Mesendoderm (in vitro differentiated cells): ENCODE results near the gene ABL1.
A peak's percentile ranks its signal among the peaks of the same experiment; 100 is the strongest.

Experiments used
- DNase-seq: peaks from one replicate; pipeline ENCODE4 v3.0.0; 2013
- H2AK5ac ChIP-seq: 2 replicates; pipeline ENCODE4 v1.6.1; 2013; ENCODE audit warnings: low read length, inconsistent platforms
- H2BK120ac ChIP-seq: 2 replicates; pipeline ENCODE4 v1.6.1; 2013; ENCODE audit warnings: low read depth, mild to moderate bottlenecking, low read length, moderate library complexity, mixed read lengths
- H2BK15ac ChIP-seq: replicated peaks from 2 replicates; pipeline ENCODE4 v1.6.1; 2013; ENCODE audit warnings: low read depth, mild to moderate bottlenecking, moderate library complexity
- H2BK5ac ChIP-seq: 2 replicates; pipeline ENCODE4 v1.6.1; 2013; ENCODE audit warnings: low read length, inconsistent platforms
- H3K18ac ChIP-seq: 2 replicates; pipeline ENCODE4 v1.6.1; 2013; ENCODE audit warnings: mild to moderate bottlenecking, low read length, mixed read lengths
- H3K23ac ChIP-seq: one replicate; pipeline ENCODE4 v1.6.1; 2013; ENCODE audit warnings: low read length
- H3K27ac ChIP-seq: 2 replicates; pipeline ENCODE4 v1.5.1; 2013; ENCODE audit warnings: low read depth, mild to moderate bottlenecking, inconsistent platforms, low read length, moderate library complexity
- H3K27me3 ChIP-seq: 2 replicates; pipeline ENCODE4 v1.6.1; 2013; ENCODE audit warnings: low read length, control low read depth, mild to moderate bottlenecking, inconsistent platforms; ENCODE audit not compliant: insufficient read depth, poor library complexity
- H3K36me3 ChIP-seq: 2 replicates; pipeline ENCODE4 v1.6.1; 2013; ENCODE audit warnings: low read length, inconsistent platforms; ENCODE audit not compliant: control insufficient read depth, insufficient read depth
- H3K4ac ChIP-seq: one replicate; pipeline ENCODE4 v1.6.1; 2013; ENCODE audit warnings: low read depth, mild to moderate bottlenecking, low read length, moderate library complexity
- H3K4me1 ChIP-seq: 2 replicates; pipeline ENCODE4 v1.6.1; 2013; ENCODE audit warnings: low read depth, low read length, inconsistent platforms; ENCODE audit not compliant: control insufficient read depth
- H3K4me2 ChIP-seq: 2 replicates; pipeline ENCODE4 v1.6.1; 2013; ENCODE audit warnings: low read length
- H3K4me3 ChIP-seq: 2 replicates; pipeline ENCODE4 v1.5.1; 2013; ENCODE audit warnings: mild to moderate bottlenecking, low read length
- H3K56ac ChIP-seq: one replicate; pipeline ENCODE4 v1.6.1; 2013; ENCODE audit warnings: low read length
- H3K79me1 ChIP-seq: 2 replicates; pipeline ENCODE4 v1.6.1; 2013; ENCODE audit warnings: low read length, inconsistent platforms
- H3K79me2 ChIP-seq: 2 replicates; pipeline ENCODE4 v1.6.1; 2013; ENCODE audit warnings: mild to moderate bottlenecking, low read length; ENCODE audit not compliant: control insufficient read depth, insufficient read depth
- H3K9ac ChIP-seq: 2 replicates; pipeline ENCODE4 v1.6.1; 2013; ENCODE audit warnings: low read length, inconsistent platforms
- H4K5ac ChIP-seq: one replicate; pipeline ENCODE4 v1.6.1; 2013; ENCODE audit warnings: low read length
- H4K8ac ChIP-seq: one replicate; pipeline ENCODE4 v1.6.1; 2013; ENCODE audit warnings: low read depth, mild to moderate bottlenecking, control low read depth, low read length, moderate library complexity
- WGBS: extraction: QIAGEN DNeasy Blood & Tissue Kit; methylation state at CpG from one replicate; pipeline ENCODE4 v1.1.7; 2013; ENCODE audit warnings: low lambda C conversion rate, missing lambda C conversion rate; ENCODE audit not compliant: insufficient coverage; ENCODE audit errors: extremely low coverage; 5-methylcytosine and 5-hydroxymethylcytosine counted together

ABL1 gene

GRCh38 chr9:130837002-130837511 is 2.0 kb downstream of the ABL1 start:
- DNase-seq = no peak
- H3K27ac ChIP-seq = no peak overlapping the region

GRCh38 chr9:130837643-130838042 is 2.6 kb downstream of the ABL1 start:
- Histone ChIP-seq H2BK5ac (no peak overlapping the region), H3K4me1 (peaks cover 11% of the 10 kb centered on the region), H2BK15ac (no peak overlapping the region), H3K4me2 (no peak overlapping the region), H3K23ac (no peak overlapping the region), H3K4me3 (no peak overlapping the region), H3K56ac (no peak overlapping the region), H4K8ac (no peak overlapping the region), H3K36me3 (no peaks in the 10 kb centered on the region), H3K79me1 (peaks cover 24% of the 10 kb centered on the region), H3K27me3 (no peaks in the 10 kb centered on the region), H3K4ac (no peak overlapping the region), H2BK120ac (no peak overlapping the region), H3K9ac (no peak overlapping the region), H3K18ac (no peak overlapping the region), H4K5ac (no peak overlapping the region), H3K27ac (no peak overlapping the region), H3K79me2 (peaks cover 61% of the 10 kb centered on the region), H2AK5ac (no peak overlapping the region)
- no CpG with 5 or more reads among the region's 4 CpGs for WGBS
- no peak for DNase-seq

More at GRCh38 chr9:130837002-130837511, 2.0 kb downstream of the ABL1 start:
- Histone ChIP-seq H3K27me3 (no peaks in the 10 kb centered on the region), H2BK15ac (no peak overlapping the region), H4K8ac (no peak overlapping the region), H3K18ac (no peak overlapping the region), H3K79me2 (peaks cover 56% of the 10 kb centered on the region), H3K4me2 (peak overlapping the region; percentile 62), H3K23ac (peak overlapping the region; percentile 60), H3K36me3 (no peaks in the 10 kb centered on the region), H3K79me1 (peaks cover 20% of the 10 kb centered on the region), H3K4me1 (peaks cover 11% of the 10 kb centered on the region), H3K56ac (peak overlapping the region; percentile 65), H3K4me3 (peak overlapping the region; percentile 8), H3K4ac (no peak overlapping the region), H4K5ac (no peak overlapping the region), H2AK5ac (no peak overlapping the region), H2BK5ac (no peak overlapping the region), H3K9ac (peak overlapping the region; percentile 65), H2BK120ac (no peak overlapping the region)
- no CpG with 5 or more reads among the region's 5 CpGs for WGBS

GRCh38 chr9:130839132-130840111 is 4.4 kb downstream of the ABL1 start:
- no peak for DNase-seq
- Histone ChIP-seq H3K9ac (peak overlapping the region; percentile 8), H4K8ac (no peak overlapping the region), H3K4me3 (no peak overlapping the region), H2AK5ac (no peak overlapping the region), H2BK120ac (no peak overlapping the region), H3K56ac (peak overlapping the region; percentile 37), H3K79me1 (peaks cover 28% of the 10 kb centered on the region), H3K23ac (no peak overlapping the region), H3K4me2 (no peak overlapping the region), H3K36me3 (no peaks in the 10 kb centered on the region), H3K79me2 (peaks cover 73% of the 10 kb centered on the region), H2BK15ac (no peak overlapping the region), H3K4me1 (peaks cover 11% of the 10 kb centered on the region), H3K27ac (no peak overlapping the region), H4K5ac (no peak overlapping the region), H3K18ac (no peak overlapping the region), H2BK5ac (no peak overlapping the region), H3K4ac (no peak overlapping the region), H3K27me3 (no peaks in the 10 kb centered on the region)
- WGBS = no CpG with 5 or more reads among the region's 9 CpGs

GRCh38 chr9:130842545-130842944 is 7.5 kb downstream of the ABL1 start:
- H3K56ac ChIP-seq = no peak overlapping the region
- H3K4ac ChIP-seq = no peak overlapping the region
- H3K27me3 ChIP-seq = no peaks in the 10 kb centered on the region
- no peak overlapping the region for H4K8ac ChIP-seq
- no peak overlapping the region for H2BK15ac ChIP-seq
- no peak for DNase-seq
- no peak overlapping the region for H3K23ac ChIP-seq
- no peak overlapping the region for H3K4me2 ChIP-seq
- H2BK5ac ChIP-seq = no peak overlapping the region
- no peak overlapping the region for H2AK5ac ChIP-seq
- no peaks in the 10 kb centered on the region for H3K36me3 ChIP-seq
- no CpG with 5 or more reads among the region's 4 CpGs for WGBS
- no peak overlapping the region for H3K27ac ChIP-seq
- no peak overlapping the region for H3K4me3 ChIP-seq
- H3K18ac ChIP-seq = no peak overlapping the region
- peaks cover 28% of the 10 kb centered on the region for H3K79me1 ChIP-seq
- peaks cover 11% of the 10 kb centered on the region for H3K4me1 ChIP-seq
- peaks cover 77% of the 10 kb centered on the region for H3K79me2 ChIP-seq
- H2BK120ac ChIP-seq = no peak overlapping the region
- no peak overlapping the region for H3K9ac ChIP-seq
- no peak overlapping the region for H4K5ac ChIP-seq

GRCh38 chr9:130843049-130843908 is 8.2 kb downstream of the ABL1 start:
- Histone ChIP-seq H2AK5ac (no peak overlapping the region), H3K27me3 (no peaks in the 10 kb centered on the region), H3K4me2 (no peak overlapping the region), H4K8ac (no peak overlapping the region), H4K5ac (no peak overlapping the region), H3K4ac (no peak overlapping the region), H3K9ac (no peak overlapping the region), H2BK15ac (no peak overlapping the region), H2BK120ac (no peak overlapping the region), H3K36me3 (no peaks in the 10 kb centered on the region), H3K4me1 (peaks cover 11% of the 10 kb centered on the region), H3K79me1 (peaks cover 28% of the 10 kb centered on the region), H3K56ac (no peak overlapping the region), H3K18ac (no peak overlapping the region), H3K4me3 (no peak overlapping the region), H2BK5ac (no peak overlapping the region), H3K79me2 (peaks cover 71% of the 10 kb centered on the region), H3K27ac (no peak overlapping the region), H3K23ac (no peak overlapping the region)
- DNase-seq = no peak
- WGBS = no CpG with 5 or more reads among the region's 9 CpGs
